ENCODE data around the gene LILRA5. TPM values are rescaled to one million over a fixed set of nuclear protein-coding genes. Genes with fewer than 3 reads are reported as not detected.

The LILRA5 gene
- total RNA-seq, 3 donors from 2014 or later (not counting 1 experiment from before 2014, with no cell fraction given): 3.4 to 22.3 (median 11.1) TPM

- no peaks in the 10 kb centered on the region for H3K9me3 Mint-ChIP-seq
- peaks cover 3 to 8% of the 10 kb centered on the region in 2 donors for H3K27me3 Mint-ChIP-seq (ENCODE audit: low read depth in 2 of 2)
- H3K4me1 Mint-ChIP-seq: peaks cover 0 to 6% of the 10 kb centered on the region in 2 donors
- Histone ChIP-seq H3K4me3 (ENCODE audit: low read length) (no peak overlapping the region), H3K27ac (ENCODE audit: low read length) (no peak overlapping the region), H3K27me3 (ENCODE audit: control insufficient read depth, insufficient read depth, low read length) (no peaks in the 10 kb centered on the region), H3K9me3 (ENCODE audit: control insufficient read depth, insufficient read depth, low read length) (no peaks in the 10 kb centered on the region), H3K4me1 (ENCODE audit: control insufficient read depth, insufficient read depth, low read length) (peaks cover 21% of the 10 kb centered on the region), H3K36me3 (ENCODE audit: control insufficient read depth, insufficient read depth, low read length) (no peaks in the 10 kb centered on the region)
- intact Hi-C loops (cut with micrococcal nuclease): no loop called here
- WGBS (ENCODE audit: insufficient coverage): 86% methylated on average over 9 of the region's 9 CpGs
- H3K4me3 Mint-ChIP-seq: no peak overlapping the region
- H3K27ac Mint-ChIP-seq: no peak overlapping the region
- H3K36me3 Mint-ChIP-seq: no peaks in the 10 kb centered on the region
- TF ChIP-seq CTCF (IDR thresholded peaks at IDR 0.05): no peak
- ATAC-seq: no peak
- no peak for DNase-seq
These were observed 24.9 kb upstream of the LILRA5 start for GRCh38 chr19:54337858-54338230.

GRCh38 chr19:54336893-54337857 lies 24.2 kb upstream of the LILRA5 start:
- no peak overlapping the region for H3K4me3 ChIP-seq (ENCODE audit: low read length)
- TF ChIP-seq CTCF (IDR thresholded peaks at IDR 0.05): no peak
- WGBS (ENCODE audit: insufficient coverage): 89% methylated on average over 31 of the region's 34 CpGs
- peaks cover 0 to 6% of the 10 kb centered on the region in 2 donors for H3K4me1 Mint-ChIP-seq
- no peaks in the 10 kb centered on the region for H3K9me3 Mint-ChIP-seq
- no peaks in the 10 kb centered on the region for H3K9me3 ChIP-seq (ENCODE audit: control insufficient read depth, insufficient read depth, low read length)
- H3K27ac Mint-ChIP-seq: no peak overlapping the region
- ATAC-seq (no peak), DNase-seq (no peak)
- H3K27me3 ChIP-seq (ENCODE audit: control insufficient read depth, insufficient read depth, low read length): no peaks in the 10 kb centered on the region
- no peak overlapping the region for H3K4me3 Mint-ChIP-seq
- H3K36me3 ChIP-seq (ENCODE audit: control insufficient read depth, insufficient read depth, low read length): no peaks in the 10 kb centered on the region
- H3K27me3 Mint-ChIP-seq (ENCODE audit: low read depth in 2 of 2): peaks cover 3 to 8% of the 10 kb centered on the region in 2 donors
- no peak overlapping the region for H3K27ac ChIP-seq (ENCODE audit: low read length)
- no peaks in the 10 kb centered on the region for H3K36me3 Mint-ChIP-seq
- intact Hi-C loops (cut with micrococcal nuclease): no loop called here
- peaks cover 21% of the 10 kb centered on the region for H3K4me1 ChIP-seq (ENCODE audit: control insufficient read depth, insufficient read depth, low read length)

DNA sequence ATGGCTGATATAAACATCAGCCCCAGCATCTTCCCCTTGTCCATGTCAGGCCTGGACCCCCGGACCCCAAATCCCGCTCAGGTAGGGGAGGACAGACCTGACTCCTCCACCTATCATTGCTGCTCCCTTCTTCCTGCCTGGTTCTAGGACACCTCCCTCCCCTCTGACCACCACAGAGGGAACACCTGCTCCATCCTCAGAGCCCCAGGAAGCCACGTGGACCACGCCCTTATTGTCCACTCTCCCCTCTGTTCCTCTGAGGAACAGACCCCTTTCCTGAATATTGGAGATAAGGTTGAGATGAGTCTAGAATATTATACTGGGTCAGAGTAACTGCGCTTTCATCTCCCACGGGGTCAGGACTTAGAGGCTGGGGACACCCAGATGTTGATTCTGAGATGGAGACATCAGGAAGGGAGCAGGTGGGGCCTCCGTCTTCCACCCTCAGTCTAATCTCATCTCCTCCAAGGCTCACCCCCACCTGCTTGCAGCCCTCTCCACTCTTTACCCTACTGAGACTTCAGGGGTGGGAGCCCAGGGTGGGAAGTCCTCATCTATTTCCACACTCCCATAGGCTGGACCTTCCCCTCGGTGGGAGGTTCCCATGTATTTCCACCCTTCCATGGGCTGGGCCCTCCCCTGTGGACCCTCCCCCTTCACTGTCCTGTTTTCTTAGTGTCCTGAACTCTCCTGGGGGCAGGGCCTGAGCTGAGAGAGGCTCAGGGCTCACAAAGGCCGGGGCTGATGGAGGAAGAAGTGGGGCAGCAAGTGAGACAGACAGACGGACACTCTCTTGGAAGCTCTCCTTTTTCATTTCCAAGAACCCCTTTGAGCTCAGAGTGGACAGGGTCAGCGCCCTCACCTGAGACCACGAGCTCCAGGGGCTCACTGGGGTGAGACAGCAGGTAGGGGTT lies 23.3 kb upstream of the LILRA5 start:
- Mint-ChIP-seq H3K4me1 (peaks cover 0 to 6% of the 10 kb centered on the region in 2 donors), H3K27ac (peak overlapping the region in 1 of 2 donors; percentile 30), H3K9me3 (no peaks in the 10 kb centered on the region), H3K36me3 (no peaks in the 10 kb centered on the region), H3K4me3 (no peak overlapping the region), H3K27me3 (ENCODE audit: low read depth in 2 of 2) (peaks cover 3 to 8% of the 10 kb centered on the region in 2 donors)
- Histone ChIP-seq H3K36me3 (ENCODE audit: control insufficient read depth, insufficient read depth, low read length) (no peaks in the 10 kb centered on the region), H3K9me3 (ENCODE audit: control insufficient read depth, insufficient read depth, low read length) (no peaks in the 10 kb centered on the region), H3K4me3 (ENCODE audit: low read length) (no peak overlapping the region), H3K27me3 (ENCODE audit: control insufficient read depth, insufficient read depth, low read length) (no peaks in the 10 kb centered on the region), H3K4me1 (ENCODE audit: control insufficient read depth, insufficient read depth, low read length) (peaks cover 21% of the 10 kb centered on the region), H3K27ac (ENCODE audit: low read length) (no peak overlapping the region)
- ATAC-seq (no peak), DNase-seq (no peak)
- TF ChIP-seq CTCF (IDR thresholded peaks at IDR 0.05): no peak
- WGBS (ENCODE audit: insufficient coverage): 85% methylated on average over 10 of the region's 12 CpGs
- intact Hi-C loops (cut with micrococcal nuclease): no loop called here

Data from natural killer cell (primary cell).